Activated CD8-positive, alpha-beta memory T cell treated with anti-CD3 and anti-CD28 coated beads, Interleukin-2, amount 50 U/mL, for 24 hours (primary cell): ENCODE data around the gene NFKBIE.
"Not testable (repeated sequence)": the region's sequence is repeated elsewhere in the genome, so short reads cannot be mapped to it uniquely, and the experiment has no call there.

Source experiments
- DNase-seq: peaks from one replicate; pipeline ENCODE4 v3.0.0-alpha.2; 2020; ENCODE audit errors: extremely low read depth

The NFKBIE gene, protein sequence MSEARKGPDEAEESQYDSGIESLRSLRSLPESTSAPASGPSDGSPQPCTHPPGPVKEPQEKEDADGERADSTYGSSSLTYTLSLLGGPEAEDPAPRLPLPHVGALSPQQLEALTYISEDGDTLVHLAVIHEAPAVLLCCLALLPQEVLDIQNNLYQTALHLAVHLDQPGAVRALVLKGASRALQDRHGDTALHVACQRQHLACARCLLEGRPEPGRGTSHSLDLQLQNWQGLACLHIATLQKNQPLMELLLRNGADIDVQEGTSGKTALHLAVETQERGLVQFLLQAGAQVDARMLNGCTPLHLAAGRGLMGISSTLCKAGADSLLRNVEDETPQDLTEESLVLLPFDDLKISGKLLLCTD

DNA sequence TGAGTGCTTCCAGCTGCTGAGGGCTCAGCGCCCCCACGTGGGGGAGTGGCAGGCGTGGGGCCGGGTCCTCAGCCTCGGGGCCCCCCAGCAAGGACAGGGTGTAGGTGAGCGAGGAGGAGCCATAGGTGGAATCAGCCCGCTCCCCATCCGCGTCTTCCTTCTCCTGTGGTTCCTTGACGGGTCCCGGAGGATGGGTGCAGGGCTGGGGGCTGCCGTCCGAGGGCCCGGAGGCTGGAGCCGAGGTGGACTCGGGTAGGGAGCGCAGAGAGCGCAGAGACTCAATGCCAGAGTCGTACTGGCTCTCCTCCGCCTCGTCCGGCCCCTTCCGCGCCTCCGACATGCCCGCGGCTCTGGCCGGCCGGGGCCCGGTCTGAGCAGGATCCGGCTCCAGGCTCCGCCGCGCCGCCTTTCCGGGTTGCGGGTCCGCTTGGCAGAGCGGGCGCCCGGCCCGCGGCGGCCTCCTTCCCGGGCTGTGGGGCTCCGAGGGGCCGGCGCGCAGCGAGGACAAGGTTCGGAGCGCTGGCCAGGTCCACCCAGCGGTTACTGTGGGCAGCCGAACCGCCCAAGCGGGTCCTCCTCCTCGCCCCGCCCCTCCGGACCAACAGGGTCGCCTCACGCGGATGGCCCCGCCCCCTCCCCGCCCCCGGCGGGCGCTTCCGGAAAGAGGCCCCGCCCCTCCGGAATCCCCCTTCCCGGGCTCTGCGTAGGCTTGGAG lies at the start of gene NFKBIE:
Gene NFKBIE, minus strand, starts transcription at position 545 of the 715 bp plus-strand sequence. Its CDS starts 205 bp downstream, at position 340.
- DNase-seq: peak; percentile 86

GRCh38 chr6:44314657-44315056 lies 49.3 kb upstream of the NFKBIE start:
- DNase-seq: not testable (repeated sequence)

- DNase-seq: peak; percentile 82
Measured at GRCh38 chr6:44312901-44313788, 47.8 kb upstream of the NFKBIE start, which contains the start of gene AARS2. TSS of gene AARS2 (minus strand) at chr6:44313347. CDS start at chr6:44313323, 24 bp downstream.

DNA sequence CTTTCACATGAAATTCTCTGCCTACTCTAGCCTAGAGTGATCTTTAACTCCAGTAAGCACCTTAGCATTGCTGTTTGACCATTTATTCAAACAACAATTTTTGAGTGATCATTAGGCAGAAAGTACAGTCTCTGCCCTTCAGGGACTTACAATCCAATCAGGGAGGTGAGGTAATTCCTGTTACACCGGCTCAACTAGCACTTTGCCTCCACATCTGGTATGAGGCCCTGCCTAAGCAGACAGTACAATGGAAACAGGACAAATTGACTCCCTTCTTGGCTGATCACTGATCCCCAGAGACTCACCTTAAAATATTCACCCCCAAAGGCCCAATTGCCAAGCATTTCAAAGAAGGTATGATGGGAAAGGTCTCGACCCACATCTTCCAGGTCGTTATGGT lies 46.4 kb upstream of the NFKBIE start:
- DNase-seq: no peak

GRCh38 chr6:44311304-44311703 lies 46.0 kb upstream of the NFKBIE start:
- DNase-seq: no peak

GRCh38 chr6:44310241-44310640 lies 44.9 kb upstream of the NFKBIE start:
- no peak for DNase-seq

DNA sequence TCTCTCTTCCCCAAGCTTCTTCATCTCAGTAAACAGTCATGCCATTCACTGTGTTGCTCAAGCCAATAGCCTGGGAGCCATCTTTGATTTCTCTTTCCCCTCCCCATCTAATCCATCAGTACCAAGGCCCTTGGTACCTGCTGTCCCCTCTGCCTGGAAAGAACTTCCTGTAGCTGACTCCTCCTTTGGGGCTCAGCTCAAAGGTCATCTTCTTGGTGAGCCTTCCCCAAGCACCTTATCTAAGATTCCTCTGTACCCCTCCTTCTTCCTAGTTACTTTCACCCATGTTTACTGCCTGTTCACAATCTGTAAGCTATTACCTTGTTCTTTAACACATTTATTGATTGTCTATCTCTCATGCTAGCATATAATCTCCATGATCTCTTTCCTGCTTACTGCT lies 44.3 kb upstream of the NFKBIE start:
- no peak for DNase-seq

DNA sequence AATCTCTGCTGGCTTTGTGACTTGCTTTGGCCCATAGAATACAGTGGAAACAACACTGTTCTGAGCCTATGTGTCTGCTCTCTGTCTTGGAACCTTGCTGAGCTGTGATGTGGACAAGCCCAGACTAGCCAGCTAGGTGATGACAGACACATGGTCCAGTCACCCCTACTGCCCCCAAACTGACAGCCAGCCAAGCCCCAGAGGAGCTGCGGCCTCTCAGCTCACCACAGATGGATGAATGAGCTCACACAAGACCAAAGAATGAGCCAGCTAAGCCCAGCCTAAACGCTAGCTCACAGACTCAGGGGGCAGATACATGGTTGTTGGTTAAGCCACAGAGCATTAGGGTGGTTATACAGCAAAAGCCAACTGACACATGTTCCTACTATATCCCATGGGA lies 43.7 kb upstream of the NFKBIE start:
- DNase-seq: no peak

DNA sequence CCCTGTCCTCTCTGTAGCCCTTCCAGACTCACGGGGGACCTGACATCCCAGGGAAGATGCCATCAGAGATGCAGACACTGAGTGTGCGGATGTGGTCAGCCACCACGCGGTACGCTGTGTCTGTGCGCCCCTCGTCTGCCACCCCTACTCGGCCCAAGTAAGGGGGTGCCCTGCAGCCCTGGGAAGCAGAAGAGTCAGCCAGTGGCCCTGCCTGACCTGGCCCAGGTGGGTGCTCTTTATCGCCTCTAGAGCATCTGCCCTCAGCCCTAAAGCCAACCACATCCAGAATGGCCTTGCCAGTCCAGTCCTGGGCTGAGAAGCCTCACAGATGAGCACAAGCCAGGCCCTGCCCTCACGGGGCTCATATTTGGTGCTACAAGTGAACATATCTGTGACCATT lies 41.9 kb upstream of the NFKBIE start:
- DNase-seq: no peak

DNA sequence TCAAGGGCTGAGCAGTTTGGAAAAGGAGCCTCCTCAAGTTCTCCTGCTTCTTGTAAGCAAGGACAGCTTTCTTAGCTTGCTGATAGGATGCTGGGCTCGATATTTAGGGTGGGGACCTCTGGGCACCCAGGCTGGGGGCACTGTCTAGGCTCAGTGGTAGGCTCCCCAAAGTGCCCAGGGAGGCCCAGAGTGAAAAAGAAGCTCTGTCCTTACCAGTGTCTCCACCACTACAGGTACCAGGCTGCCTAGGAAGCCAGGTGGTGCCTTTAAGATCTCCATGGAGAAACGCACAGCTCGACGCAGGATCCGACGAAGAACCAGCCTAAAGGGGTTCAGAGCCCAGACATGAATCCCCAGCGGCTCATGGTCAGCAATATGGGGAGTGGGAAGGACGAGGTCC lies 41.4 kb upstream of the NFKBIE start:
- DNase-seq: no peak

DNA sequence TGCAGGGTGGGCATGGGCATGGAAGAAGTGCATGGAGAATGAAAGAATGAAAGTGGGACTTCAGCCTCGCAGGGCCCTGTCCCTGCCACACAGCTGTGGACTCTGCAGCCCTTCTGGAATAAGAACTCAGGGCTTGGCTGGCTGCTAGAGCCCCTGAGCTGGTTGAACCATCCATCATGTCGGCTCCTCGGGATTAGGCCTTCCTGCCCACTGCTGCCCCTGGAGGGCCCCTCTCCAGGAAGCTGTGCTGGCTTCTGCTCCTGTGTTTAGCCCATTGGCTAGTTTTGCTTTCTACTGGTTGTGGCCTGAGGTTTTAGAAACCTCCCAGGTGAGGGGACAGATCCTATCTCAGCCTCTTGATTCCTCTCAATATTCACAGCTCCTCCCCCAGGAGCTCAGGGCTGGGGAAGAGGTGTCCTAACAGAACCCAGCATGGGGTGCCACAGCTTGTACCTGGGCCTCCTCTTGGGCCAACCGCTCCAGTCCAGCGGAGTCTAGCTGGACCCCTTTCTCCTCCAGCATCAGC lies 39.9 kb upstream of the NFKBIE start:
- DNase-seq: no peak

GRCh38 chr6:44304282-44305199 lies 39.2 kb upstream of the NFKBIE start:
- DNase-seq: no peak

DNA sequence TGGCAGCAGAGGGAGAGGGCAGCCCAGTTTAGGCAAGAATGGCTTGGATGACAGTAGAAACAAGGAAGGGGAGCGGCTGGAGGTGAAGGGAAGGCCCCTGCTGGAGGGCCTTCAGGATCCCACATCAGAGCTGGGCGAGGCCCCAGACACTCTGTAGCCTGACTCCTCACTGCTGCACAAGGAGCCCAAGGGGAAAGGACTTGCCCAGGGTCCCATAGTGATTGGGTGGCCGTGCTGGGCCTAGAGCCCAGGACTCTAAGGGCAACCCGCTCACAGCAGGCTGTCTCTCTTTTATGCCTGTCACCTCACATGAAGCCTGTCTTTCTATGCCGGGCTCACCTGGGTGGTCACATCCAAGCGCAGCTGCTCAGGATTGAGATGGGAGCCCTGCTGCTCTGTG lies 38.5 kb upstream of the NFKBIE start:
- no peak for DNase-seq

GRCh38 chr6:44302856-44303255 lies 37.5 kb upstream of the NFKBIE start:
- DNase-seq: no peak

DNA sequence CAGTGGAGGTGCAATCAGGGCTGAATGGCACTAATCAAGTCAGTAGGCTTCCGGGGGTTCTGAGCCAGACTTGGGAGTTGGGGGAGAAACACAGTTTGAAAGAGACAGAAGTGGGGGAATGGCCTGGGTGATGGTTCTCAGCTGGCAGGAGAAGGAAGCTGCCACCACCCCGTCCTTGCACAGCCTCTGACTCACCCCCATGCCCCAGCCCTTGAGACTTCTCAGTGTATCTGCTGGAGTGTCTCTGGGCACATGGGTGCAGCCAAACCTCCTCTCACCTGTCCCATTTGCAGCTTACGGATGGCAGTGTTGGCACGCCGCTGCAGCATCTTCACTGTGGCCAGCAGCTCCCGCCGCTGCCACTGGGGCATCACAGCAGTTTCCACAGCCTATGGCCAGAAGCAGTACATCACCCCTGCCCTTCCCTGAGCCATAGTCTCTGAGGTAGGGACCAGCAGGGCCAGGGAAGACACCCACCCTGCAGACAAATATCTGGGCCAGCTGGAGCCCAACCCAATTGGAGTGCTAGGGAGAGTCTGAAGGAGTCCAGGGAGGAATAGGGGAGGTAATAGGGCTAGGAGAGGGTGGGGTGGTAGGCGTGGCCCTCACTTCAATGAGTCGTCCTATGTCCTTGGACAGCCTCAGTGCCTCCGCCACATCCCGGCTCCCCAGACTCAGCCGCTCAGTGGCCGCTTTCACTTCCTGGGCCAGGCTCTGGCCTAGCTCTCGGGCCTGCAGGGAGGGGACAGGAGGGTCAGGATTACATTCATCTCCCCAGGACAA lies 36.6 kb upstream of the NFKBIE start:
- no peak for DNase-seq

GRCh38 chr6:44301106-44301505 lies 35.8 kb upstream of the NFKBIE start:
- DNase-seq: no peak

- DNase-seq: no peak
Measured at GRCh38 chr6:44300292-44300823, 35.0 kb upstream of the NFKBIE start.

DNA sequence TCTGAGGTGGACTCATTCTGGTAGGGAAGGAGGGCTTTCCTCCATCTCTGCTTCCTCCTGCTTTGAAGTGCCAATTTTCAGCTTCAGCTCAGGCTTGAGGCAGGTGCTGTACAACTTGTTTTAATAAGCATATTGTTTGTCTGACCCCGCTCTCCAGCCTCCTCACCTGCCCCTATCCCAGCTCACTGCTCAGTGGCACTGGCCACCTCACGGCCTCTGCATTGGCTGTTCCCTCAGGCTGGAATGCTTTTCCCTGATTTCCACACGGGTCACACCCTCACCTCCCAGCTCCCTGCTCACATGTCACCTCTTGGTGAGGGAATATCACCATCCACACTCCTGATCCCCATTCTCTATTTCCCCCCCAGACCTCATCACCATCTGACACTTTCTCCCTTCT lies 33.5 kb upstream of the NFKBIE start:
- DNase-seq: no peak

DNA sequence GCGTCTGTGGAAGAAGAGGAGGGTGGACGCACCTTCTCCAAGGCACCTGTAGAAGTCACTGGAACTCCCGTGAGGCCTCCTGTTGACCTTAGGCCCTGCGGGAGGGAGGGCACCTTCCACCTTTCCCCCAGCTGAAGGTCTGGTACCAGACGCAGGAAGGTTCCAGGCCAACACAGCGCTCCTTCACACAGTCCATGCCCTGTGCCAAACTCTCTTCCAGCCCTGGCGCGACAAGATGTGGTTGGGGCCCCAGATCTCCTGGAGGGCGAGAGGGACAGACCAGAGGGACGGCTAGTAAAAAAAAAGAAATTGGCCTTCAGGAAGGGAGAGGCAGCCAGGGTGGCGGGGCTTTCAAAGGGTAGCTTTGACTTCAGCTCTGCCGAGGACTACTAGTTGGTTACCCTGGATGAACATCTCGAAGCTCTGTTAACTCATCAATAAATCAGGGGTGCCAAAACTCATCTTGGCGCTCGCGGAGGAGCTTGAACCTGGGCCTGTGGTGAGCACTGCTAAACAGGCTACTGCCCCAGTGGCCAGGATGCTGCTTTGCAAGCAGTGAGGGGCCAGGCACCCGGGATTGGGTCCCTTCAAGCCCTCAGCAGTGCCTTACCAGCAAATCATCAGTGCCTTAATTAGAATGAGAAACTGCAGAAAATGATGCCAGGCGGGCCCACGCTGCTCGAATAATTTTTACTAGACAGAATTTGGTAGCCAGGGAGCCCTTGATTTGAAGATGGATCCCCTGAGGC lies 32.9 kb upstream of the NFKBIE start:
- no peak for DNase-seq
